Testis (tissue), 2 donors: ENCODE data around the gene GPBP1L1.

Experiments
- CTCF ChIP-seq, 3 experiments: fragments of 450-650 bp in 2 of 3; fragments of 200-600 bp in 1 of 3; sonication (generic) in 1 of 3; IDR thresholded peaks; one replicate each; pipeline ENCODE4 v1.5.1; 2016 to 2019; ENCODE audit warnings: antibody characterized with exemption in 3 of 3, mild to moderate bottlenecking in 2 of 3, moderate library complexity in 1 of 3
- POLR2A ChIP-seq: fragments of 450-650 bp; IDR thresholded peaks from one replicate; pipeline ENCODE4 v1.6.1; 2017; ENCODE audit warnings: antibody characterized with exemption, mild to moderate bottlenecking, moderate library complexity

DNA sequence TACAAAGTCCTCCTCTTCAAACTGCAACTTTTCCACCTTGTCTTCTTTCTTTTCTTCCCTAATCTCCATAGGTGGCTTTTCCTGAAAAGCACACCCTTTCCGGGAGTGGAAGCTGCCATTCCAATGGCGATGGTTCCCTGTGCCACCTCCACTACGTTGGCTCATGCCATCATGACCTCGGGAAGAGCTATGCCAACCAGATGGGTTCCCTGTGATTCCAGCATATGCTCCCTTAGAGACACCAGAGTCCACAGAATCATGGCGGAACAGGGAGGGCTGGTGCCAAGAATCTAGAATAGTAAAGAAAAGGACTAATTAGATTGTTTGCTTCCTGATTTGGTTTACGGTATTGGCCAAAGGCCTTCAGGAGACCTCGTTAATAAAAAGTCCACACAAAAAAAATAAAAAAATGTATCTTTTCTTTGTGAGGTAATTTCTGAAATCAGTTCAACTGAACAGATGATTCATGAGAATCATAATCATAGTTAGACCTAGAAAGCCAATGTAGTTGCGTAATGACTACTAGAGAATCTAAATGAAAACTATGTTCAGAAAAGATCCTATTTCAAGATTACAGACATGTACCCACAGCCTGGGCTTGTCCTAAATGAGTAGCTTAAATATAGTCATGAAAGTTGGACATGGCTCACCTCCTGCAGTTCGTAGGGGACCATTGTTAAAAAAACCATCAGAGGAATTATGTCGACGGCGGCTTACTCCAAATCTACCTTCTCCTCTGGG lies 31.6 kb downstream of the GPBP1L1 start:
- TF ChIP-seq CTCF (IDR thresholded peaks at IDR 0.05) (no peak), POLR2A (no peak)
